HG03196 (cell line): ENCODE results near the gene PCMT1.
"Not testable (repeated sequence)": the region's sequence is repeated elsewhere in the genome, so short reads cannot be mapped to it uniquely, and the experiment has no call there.

Experiments
- ATAC-seq: cut with Tn5 transposase; IDR thresholded peaks from one replicate; pipeline ENCODE4 v1.9.1; 2021; ENCODE audit not compliant: unreplicated experiment

The PCMT1 gene

DNA sequence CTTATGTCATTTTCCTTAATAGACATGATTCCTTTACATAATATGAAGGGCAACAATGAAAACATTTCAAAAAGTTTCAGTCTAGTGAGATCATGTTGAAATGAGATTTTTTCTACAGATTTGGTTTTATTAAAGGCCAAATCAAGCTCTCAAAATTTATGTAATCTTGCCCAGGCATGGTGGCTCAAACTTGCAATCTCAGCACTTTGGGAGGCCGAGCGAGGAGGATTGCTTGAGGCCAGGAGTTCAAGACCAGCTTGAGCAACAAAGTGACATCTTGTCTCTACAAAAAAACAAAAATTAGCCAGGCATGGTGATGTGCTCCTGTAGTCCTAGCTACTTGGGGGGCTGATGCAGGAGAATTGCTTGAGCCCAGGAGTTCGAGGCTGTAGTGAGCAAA lies 63.8 kb downstream of the PCMT1 start:
- no peak for ATAC-seq

DNA sequence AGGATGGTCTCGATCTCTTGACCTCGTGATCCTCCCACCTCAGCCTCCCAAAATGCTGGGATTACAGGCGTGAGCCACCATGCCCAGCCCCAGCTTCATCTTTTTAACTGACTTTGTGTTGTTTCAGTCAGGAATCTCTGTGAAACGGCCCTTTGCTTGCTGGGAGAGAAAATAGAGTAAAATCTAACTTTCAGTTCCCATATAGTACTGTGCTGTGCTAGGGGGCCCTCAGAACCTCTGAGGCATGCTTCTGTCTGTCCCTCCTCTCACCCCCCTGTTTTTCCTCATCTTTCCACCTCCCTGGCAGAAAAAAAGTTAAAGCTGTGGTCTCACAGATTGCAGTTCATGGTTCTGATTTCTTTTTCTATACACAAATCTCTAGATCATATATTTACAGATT lies 66.2 kb downstream of the PCMT1 start:
- ATAC-seq: no peak

DNA sequence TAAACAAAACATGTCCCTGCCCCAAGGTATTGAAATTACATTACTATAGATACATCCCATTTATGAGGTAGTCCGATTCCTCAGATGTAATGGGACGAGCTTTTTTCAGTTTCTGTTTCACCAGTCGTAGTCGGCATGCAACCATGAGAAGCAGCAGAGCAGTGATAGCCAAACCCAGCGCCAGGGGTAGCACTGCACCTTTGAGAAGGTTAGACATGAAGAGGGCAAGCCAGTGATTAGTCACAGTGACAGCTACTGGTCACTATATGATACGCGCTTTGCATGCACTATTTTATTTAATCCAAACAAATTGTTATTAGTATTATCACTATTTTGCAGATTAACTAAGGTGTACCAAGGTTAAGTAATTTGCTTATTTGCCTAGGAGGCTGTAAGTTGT lies 71.0 kb downstream of the PCMT1 start:
- no peak for ATAC-seq

DNA sequence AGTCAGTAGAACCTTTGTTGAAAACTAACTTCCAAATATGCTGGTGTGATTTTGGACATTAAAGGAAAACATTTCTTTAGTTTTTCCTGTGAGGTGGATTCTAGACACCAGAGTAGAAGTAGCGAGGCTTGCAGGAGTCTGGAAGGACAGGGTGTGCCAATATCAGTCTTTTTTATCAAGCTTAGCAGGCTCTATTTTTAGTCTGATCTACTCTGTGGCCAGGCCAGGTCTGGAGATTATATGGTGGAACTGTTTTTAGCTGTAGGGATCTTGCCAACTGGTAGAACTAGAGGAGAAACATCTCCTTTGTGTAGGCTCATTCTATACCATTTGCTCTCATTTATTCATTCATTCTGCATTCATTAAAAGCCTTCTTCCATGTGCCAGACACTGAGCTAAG lies 72.0 kb downstream of the PCMT1 start:
- no peak for ATAC-seq

DNA sequence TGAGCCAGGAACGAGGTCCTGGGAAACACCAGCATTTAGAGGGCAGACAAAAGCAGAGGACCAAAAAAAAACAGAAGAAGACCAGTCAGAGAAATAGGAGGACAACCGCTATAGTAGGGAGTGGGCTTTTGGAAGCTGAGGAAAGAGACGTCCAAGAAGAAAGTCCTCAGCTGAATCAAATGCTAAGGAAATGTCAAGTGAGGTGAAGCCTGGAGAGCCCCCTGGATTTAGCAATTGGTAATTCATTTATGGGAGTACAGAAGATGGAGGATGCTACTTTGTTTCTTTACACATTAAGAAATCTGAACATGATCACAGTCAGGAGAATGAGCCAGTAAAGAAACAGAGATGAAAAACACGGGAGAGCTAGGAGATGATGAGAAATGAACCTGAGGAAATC lies 73.5 kb downstream of the PCMT1 start:
- no peak for ATAC-seq

DNA sequence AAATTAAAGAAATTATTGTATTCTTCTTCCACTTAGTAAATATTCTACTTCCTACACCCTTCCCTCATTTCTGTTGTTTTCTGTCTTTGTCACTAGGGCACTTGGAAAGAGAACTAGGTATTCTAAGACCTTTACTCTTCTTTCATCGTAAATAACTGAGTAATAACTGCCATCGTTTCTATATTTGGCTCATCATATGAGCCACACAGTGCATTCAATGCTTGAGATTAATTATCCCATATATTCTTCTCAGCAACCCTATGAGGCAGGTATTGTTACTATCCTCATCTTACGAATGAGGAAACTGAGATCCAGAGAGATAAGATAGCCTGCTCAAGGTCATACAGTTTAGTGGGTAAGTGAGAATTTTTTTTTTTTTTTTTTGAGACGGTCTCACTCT lies 75.8 kb downstream of the PCMT1 start:
- ATAC-seq: no peak

DNA sequence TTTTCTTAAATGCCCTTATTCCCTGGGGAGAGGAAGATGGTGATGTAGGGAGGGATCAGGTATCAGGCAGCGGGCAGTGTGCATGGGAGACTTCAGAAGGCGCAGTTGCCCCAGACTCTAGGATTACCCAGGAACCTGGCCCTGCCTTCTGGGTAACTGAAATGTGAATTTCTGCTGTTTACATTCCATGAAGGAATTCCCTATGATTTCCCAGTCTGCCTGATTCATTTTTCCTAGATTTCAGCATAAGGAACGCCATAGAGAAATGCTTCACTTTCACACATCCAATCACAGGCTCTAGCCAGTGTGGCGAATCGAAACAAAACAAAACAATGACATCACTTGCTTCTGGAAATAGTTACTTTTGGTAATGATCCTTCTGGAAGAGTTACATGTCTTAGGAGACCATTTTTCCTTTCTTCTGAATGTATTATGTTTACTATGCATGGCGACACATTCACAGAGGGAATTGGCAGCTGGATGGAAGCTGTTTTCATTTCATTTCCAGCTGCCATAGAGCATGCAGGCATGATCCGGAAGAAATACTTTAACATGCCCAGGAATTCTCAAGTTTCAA lies 81.3 kb downstream of the PCMT1 start:
- no peak for ATAC-seq

DNA sequence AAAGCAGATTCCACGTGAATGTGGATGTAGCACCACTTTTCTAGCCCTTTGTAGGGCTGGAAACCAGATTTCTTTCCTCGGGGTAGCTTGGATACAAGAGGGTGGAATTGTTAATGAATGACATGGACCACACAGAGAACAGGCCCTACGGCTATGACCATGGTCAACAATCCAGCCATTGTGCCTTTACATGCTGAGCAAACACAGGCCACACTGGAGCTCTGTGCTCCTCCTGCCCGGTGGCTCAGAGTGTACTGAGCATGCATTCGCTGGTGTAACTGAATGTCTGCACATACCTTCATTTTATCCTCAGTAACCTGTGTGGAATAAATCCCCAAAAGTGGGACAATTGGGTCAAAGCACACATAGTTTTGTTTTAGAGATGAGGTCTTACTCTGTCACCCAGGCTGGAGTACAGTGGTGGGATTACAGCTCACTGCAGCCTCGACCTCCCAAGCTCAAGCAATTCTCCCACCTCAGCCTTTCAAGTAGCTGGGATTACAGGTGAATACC lies 81.8 kb downstream of the PCMT1 start:
- ATAC-seq: no peak

DNA sequence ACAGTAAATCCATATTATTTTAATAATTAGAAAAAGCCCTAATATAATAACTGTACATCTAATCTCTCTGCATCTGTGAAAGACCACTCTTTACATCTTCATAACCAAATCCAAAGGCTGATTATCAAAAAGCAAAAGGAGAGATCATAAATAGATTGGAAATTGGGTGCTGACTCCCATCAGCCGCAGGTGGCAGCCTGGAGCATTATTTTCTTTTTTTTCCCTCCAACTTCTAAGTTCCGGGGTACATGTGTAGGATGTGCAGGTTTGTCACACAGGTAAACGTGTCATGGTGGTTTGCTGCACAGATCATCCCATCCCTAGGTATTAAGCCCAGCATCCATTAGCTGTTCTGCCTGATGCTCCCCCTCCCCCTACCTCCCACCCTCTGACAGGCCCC lies 84.1 kb downstream of the PCMT1 start:
- ATAC-seq: no peak

DNA sequence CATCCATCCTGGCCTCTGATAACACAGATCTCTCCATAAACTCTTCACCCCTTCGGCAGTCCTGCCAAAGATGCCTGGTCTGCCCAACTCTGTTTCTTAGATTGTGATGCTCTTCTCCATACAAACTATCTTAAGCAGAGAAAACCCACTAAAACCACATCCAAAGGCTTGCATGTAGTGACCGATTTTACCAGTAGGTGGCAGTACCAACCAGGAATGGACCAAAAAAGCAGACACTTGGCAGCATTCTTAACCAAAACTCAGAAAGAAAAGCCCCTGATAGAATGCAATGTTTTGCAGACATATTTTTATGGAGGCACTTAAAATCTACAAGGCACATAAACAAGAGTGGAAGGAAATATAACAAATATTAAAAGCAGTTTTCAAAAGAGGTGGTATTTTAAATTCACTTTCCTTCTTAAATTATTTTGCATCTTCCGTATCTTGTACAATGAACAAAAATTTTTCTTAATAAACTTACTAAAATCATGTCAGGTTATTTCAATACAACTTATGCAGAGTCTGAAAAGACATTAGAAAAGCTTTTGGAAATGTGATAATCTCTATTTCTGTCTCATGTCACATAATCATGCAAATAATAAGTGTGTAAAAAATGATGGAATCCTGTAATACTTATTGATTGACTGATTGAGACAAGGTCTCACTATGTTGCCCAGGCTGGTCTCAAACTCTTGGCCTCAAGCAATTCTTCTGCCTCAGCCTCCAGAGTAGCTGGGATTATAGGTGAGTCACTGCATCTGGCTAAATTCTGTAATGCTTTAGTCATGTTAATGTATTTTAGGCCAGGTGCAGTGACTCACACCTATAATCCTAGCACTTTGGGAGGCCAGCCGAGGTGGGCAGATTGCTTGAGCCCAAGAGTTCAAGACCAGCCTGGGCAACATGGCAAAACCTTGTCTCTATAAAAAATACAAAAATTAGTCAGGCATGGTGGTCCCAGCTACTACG lies 85.3 kb downstream of the PCMT1 start:
- ATAC-seq: no peak

DNA sequence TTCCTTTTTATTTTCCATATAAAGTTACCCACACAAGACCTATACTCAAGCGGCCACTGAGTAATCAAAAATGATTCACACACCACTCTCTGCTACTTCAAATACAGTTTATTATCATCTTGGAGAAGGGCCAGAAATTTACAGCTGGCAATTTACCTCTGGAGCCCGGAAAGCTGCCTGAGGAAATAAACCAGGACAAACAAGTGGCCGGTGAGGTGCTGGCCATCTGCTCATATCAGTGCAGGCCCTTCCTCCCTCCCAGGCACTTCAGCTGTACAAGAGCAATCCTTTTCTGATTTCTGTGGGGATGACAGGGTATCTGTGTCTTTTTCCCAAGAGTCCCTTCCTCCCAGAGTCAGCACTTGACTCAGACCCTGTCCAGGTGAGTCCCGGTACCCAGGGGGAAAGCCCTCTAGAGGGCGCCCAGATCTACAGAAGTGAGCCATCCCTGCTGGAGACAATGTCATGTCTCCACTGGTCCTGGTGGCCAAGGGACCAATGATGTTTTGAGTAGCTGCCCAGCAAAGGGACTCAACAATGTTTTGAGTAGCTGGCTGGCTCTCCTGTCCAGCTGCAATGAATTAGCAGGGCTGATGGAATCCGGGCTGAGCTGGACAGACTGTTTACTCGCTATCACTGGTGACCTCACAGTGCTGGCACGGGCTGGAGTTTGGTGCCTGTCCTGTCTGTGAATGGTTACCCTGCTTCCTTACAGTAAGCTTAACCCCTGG lies 91.0 kb downstream of the PCMT1 start:
- no peak for ATAC-seq

DNA sequence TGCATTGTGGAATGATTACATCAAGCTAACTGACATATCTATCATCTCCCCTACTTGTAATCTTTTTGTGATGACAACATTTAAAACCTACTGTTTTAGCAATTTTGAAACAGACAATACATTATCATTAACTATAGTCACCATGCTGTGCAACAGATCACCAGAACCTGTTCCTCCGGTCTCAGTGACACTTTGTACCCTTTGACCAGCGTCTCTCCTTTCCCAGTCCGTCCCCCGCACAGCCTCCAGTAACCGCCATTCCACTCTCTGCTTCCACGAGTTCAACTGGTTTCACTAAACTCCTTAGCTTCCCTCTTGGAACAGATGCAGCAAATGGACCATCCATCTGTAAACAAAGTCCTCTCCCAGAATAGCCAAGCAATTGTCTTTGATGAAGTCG lies 92.8 kb downstream of the PCMT1 start:
- ATAC-seq: no peak

DNA sequence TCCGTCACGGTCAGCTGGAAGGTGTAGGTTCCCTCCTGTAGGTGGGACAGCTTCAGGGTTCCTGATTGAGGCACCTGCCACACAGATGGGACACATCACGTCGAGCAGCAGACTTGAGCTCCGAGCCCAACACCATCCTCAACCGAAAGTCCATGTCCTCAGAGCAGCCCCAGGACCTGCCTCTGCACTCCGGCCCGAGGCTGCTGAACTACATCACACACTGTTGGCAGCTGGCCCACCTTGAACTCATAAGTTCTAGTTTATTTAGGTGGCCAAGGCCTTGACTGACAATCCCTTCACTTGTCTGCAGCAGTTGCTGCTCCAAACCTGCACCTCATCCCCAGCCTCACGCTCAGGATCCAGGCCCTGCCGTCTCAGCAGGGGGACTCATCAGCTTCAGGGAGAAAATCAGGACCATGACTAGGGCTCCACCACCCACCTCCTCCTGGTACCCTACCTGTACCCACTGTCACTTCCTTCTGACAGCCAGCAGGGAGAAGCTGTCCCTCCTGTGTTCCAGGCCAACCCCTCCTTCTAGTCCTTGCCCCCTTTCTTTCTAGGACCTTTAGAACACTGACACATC lies 93.6 kb downstream of the PCMT1 start:
- ATAC-seq: no peak

DNA sequence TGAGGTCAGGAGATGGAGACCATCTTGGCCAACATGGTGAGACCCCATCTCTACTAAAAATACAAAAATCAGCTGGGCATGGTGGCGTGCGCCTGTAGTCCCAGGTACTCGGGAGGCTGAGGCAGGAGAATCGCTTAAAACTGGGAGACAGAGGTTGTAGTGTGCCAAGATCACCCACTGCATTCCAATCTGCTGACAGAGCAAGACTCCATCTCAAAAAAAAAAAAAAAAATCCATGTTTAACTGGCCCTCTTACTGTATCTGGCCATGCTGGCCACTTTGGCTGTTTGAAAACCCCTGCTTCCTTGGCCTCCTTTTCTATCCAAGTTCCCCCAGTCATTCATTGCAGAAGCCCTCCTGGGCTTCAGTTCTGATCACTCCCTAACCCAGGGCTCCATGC lies 94.5 kb downstream of the PCMT1 start:
- not testable (repeated sequence) for ATAC-seq

DNA sequence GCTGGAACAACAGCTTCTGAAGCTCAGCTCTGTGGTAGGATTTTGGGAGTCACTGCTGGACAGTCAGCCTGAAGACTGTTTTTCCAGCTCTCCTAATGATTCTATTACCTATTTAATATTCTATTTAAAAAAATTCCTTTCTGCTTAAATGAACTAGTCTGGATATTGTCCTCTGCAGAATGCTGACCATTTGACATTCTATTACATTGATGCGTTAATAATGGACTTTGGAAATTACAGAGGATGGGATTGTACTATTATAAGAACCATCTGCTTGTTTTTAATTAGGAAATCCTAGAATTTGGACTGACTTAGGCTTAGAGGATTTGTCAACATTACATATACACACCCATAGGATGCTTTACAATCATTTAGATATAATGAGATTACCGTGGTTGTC lies 94.9 kb downstream of the PCMT1 start:
- ATAC-seq: no peak

DNA sequence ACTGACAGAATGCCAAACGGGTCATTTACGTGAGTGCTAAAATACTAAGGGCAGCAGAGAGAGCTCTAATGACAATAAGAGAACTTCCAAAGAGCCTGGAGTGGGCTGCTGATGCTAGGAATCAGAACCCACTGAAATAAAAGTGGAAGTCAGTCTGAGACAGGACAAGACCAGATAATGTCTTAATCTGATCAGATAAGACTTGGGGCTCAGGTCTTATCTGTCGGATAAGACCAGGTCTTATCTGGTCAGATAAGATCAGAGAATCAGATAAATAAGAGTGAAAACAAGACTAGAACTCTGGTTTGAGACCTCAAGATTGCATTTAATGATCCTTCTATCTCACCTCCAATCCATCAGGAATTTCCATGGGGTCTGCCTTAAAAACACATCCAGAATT lies 96.0 kb downstream of the PCMT1 start:
- ATAC-seq: no peak

DNA sequence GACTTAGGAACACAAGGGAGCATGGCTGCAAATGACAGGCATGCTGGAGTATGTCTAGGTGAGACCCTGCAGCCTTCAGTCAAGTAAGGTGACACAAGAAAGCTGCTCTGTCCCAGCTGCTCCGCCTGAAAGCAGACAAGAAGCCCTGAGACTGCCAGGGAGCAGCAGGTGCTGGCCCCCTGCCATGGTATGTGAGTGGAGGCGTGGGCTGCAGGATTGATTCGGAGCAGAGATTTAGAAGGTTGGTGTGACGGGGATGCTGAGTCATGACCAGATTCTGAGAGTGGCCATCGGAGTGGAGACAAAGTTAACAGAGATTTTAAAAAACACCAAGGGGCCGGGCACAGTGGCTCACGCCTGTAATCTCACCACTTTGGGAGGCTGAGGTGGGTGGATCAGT lies 96.8 kb downstream of the PCMT1 start:
- no peak for ATAC-seq

DNA sequence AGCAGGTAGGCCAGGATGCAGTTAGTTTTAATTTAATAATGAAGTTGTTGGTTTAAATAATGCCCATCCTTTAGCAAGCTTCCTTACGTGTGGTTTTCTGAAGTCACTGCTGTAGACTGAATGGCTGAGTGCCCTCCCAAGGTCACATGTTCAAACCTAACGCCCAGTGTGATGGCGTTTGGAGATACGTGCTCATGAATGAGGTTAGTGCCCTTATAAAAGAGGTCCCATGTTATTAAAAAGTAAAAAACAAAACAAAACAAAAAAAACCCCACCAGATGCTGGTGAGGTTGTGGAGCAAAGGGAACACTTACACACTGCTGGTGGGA lies 98.4 kb downstream of the PCMT1 start:
- no peak for ATAC-seq

DNA sequence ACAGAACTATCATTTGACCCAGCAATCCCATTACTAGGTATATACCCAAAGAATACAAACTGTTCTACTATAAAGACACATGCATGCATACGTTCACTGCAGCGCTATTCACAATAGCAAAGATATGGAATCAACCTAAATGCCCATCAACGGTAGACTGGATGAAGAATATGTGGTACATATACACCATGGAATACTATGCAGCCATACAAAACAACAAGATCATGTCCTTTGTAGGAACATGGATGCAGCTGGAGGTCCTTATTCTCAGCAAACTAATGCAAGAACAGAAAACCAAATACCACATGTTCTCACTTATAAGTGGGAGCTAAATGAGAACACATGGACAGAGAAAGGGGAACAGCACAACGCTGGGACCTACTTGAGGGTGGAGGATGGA lies 98.8 kb downstream of the PCMT1 start:
- ATAC-seq: not testable (repeated sequence)

DNA sequence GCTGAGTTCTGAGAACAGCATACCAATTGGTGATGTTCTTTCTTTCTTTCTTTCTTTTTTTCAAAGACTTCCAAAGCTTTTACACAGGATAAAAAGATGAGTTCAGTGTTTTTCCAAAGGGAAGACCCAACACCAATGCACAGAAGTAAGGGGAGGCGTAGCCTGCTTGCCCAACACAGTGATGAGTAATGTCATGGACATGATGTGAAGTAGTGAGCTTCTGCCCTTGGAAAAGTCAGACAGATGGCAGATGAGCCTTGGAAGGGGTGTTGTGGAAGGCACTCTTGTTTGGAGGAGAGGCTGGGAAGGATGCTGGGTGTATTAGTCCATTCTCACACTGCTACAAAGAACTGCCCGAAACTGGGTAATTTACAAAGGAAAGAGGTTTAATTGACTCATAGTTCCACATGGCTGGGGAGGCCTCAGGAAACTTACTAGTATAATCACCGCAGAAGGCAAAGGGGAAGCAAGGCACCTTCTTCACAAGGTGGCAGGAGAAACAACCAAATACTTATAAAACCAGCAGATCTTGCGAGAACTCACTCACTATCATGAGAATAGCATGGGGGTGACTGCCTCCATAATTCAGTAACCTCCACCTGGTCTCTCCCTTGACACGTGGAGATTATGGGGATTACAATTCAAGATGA lies 102.0 kb downstream of the PCMT1 start:
- no peak for ATAC-seq

DNA sequence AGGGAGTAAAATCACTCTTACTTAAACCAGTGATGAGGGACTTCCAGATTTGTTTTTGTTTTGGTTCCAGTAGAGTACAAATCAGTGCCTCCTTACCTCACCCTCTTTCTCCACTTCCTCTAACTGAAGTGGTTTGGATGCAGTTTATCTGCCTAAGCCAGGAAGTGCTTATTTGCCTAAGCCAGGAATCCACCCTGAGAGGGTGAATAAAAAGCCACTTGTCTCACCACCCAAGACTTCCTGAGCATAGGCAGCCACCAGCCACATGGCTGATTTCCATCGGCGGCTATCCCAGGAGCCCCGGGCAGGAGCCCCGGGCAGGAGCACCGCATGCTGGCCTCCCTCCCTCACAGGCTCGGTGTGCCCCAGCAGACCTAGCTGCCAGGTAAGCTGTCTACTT lies 102.6 kb downstream of the PCMT1 start:
- ATAC-seq: no peak
